CD1c-positive myeloid dendritic cell (primary cell): ENCODE data around the gene NOL3.
A peak's percentile ranks its signal among the peaks of the same experiment; 100 is the strongest.

Experiments used
- DNase-seq: peaks from one replicate; pipeline ENCODE4 v3.0.0-alpha.2; 2016; ENCODE audit errors: extremely low spot score

The NOL3 gene

GRCh38 chr16:67206838-67207248 lies 36.5 kb downstream of the NOL3 start:
- DNase-seq: no peak

GRCh38 chr16:67207249-67208091 lies 37.1 kb downstream of the NOL3 start:
- DNase-seq: no peak

GRCh38 chr16:67208154-67208896 lies 38.0 kb downstream of the NOL3 start:
- no peak for DNase-seq

- no peak for DNase-seq
These were observed 39.2 kb downstream of the NOL3 start for GRCh38 chr16:67209565-67209964.

- DNase-seq: no peak
These were observed 40.0 kb downstream of the NOL3 start for GRCh38 chr16:67210069-67210937.

- DNase-seq: no peak
These were observed 41.3 kb downstream of the NOL3 start for GRCh38 chr16:67211674-67212073.

GRCh38 chr16:67212766-67213165 lies 42.4 kb downstream of the NOL3 start:
- no peak for DNase-seq

GRCh38 chr16:67213197-67214019 lies 43.1 kb downstream of the NOL3 start:
- no peak for DNase-seq

GRCh38 chr16:67215706-67216105 lies 45.4 kb downstream of the NOL3 start:
- DNase-seq: no peak

GRCh38 chr16:67216612-67217490 lies 46.5 kb downstream of the NOL3 start:
- peak; percentile 82 for DNase-seq

- no peak for DNase-seq
These were observed 53.7 kb downstream of the NOL3 start for GRCh38 chr16:67223992-67224391.
